Upper lobe of right lung (tissue), 1 donor: ENCODE results near the gene HMOX2. TPM values are rescaled to one million over a fixed set of nuclear protein-coding genes. Genes with fewer than 3 reads are reported as not detected.

Source experiments
- ATAC-seq: fragments of 200-7000 bp; cut with Tn5 transposase; one replicate; pipeline ENCODE4 v1.9.1; 2020; ENCODE audit warnings: mild to moderate bottlenecking, moderate library complexity
- DNase-seq: peaks from one replicate; pipeline ENCODE4 v3.0.0-alpha.2; 2020
- H3K27ac ChIP-seq: fragments of 200-600 bp; one replicate; pipeline ENCODE4 v1.8.0; 2022
- H3K27me3 ChIP-seq: fragments of 200-600 bp; one replicate; pipeline ENCODE4 v1.8.0; 2022; ENCODE audit warnings: mild to moderate bottlenecking
- H3K36me3 ChIP-seq: fragments of 200-600 bp; one replicate; pipeline ENCODE4 v1.8.0; 2022
- H3K4me1 ChIP-seq: fragments of 200-600 bp; one replicate; pipeline ENCODE4 v1.8.0; 2022
- H3K4me3 ChIP-seq: fragments of 200-600 bp; one replicate; pipeline ENCODE4 v1.8.0; 2022; ENCODE audit warnings: mild to moderate bottlenecking
- H3K9me3 ChIP-seq: fragments of 200-600 bp; one replicate; pipeline ENCODE4 v1.8.0; 2022
- intact Hi-C: fragments of 100-400 bp; cut with DNase I; formaldehyde crosslinking; loops from one replicate; pipeline ENCODE4 v1.11.0; 2022
- total RNA-seq: library from RNA; stranded (reverse); fragmentation: NEBNext Ultra II Directional; extraction: Animal tissue kit (Norgen Biotek cat#: 25700); gene quantifications from one replicate; pipeline ENCODE4 v1.2.1, GENCODE V29; 2021
- TF ChIP-seq, protein P1 (sequence below): fragments of 200-600 bp; IDR thresholded peaks from one replicate; pipeline ENCODE4 v1.8.0; 2022; ENCODE audit warnings: antibody characterized with exemption
- donor health status: DM: no; HTN: yes; CAD: no; lungs with severe emphysema.

Gene HMOX2
- total RNA-seq, 1 donor from 2014 or later: 53.0 TPM

DNA sequence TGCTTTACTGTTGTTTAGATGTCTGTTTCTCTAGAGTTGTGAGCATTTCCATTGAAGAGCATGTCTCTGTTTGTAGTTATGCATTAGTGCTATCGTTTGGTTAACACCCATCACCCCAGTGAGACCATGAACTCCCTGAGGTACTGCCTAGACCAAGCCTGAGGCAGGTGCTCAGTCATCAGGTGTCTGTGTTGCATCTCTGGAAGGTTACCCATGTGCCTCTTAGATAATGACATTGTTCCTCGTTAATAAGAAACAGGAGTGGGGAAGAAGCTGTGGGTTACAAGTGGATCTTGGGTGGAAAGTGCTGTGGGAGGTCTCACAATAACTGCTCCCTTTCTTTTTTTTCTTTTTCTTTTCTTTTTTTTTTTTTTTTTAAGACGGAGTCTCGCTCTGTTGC, 32.2 kb upstream of the HMOX2 start:
- Histone ChIP-seq H3K27me3 (no peaks in the 10 kb centered on the region), H3K36me3 (peaks cover 99% of the 10 kb centered on the region), H3K9me3 (no peaks in the 10 kb centered on the region), H3K4me3 (no peak overlapping the region), H3K27ac (no peak overlapping the region), H3K4me1 (no peaks in the 10 kb centered on the region)
- intact Hi-C loops: no loop called here
- TF ChIP-seq, protein P1, sequence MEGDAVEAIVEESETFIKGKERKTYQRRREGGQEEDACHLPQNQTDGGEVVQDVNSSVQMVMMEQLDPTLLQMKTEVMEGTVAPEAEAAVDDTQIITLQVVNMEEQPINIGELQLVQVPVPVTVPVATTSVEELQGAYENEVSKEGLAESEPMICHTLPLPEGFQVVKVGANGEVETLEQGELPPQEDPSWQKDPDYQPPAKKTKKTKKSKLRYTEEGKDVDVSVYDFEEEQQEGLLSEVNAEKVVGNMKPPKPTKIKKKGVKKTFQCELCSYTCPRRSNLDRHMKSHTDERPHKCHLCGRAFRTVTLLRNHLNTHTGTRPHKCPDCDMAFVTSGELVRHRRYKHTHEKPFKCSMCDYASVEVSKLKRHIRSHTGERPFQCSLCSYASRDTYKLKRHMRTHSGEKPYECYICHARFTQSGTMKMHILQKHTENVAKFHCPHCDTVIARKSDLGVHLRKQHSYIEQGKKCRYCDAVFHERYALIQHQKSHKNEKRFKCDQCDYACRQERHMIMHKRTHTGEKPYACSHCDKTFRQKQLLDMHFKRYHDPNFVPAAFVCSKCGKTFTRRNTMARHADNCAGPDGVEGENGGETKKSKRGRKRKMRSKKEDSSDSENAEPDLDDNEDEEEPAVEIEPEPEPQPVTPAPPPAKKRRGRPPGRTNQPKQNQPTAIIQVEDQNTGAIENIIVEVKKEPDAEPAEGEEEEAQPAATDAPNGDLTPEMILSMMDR: no peak
- DNase-seq (no peak), ATAC-seq (no peak)

DNA sequence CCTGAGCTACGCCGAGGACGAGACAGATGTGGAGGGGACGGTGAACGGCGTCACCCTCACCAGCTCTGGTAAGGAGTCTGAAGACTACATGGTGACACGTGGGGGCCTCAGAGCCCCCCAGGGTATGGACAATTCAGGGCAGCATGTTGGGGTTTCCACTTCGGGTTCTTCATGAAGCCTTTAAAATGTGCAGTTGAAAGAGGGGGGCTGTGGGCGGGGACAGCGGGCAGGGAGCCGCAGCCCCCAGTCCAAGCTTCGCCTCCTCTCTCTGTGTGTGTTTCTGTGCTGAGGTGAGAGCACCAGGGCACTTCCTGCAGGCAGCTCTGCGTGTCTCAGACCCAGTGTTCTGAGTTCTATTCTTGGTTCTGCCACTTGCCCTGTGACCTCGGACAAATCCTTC, 25.8 kb upstream of the HMOX2 start:
- no peaks in the 10 kb centered on the region for H3K9me3 ChIP-seq
- H3K36me3 ChIP-seq: peaks cover 95% of the 10 kb centered on the region
- ATAC-seq (no peak), DNase-seq (no peak)
- H3K27ac ChIP-seq: no peak overlapping the region
- TF ChIP-seq, protein P1: no peak
- intact Hi-C loops: no loop called here
- H3K27me3 ChIP-seq: no peaks in the 10 kb centered on the region
- H3K4me1 ChIP-seq: no peaks in the 10 kb centered on the region
- no peak overlapping the region for H3K4me3 ChIP-seq

DNA sequence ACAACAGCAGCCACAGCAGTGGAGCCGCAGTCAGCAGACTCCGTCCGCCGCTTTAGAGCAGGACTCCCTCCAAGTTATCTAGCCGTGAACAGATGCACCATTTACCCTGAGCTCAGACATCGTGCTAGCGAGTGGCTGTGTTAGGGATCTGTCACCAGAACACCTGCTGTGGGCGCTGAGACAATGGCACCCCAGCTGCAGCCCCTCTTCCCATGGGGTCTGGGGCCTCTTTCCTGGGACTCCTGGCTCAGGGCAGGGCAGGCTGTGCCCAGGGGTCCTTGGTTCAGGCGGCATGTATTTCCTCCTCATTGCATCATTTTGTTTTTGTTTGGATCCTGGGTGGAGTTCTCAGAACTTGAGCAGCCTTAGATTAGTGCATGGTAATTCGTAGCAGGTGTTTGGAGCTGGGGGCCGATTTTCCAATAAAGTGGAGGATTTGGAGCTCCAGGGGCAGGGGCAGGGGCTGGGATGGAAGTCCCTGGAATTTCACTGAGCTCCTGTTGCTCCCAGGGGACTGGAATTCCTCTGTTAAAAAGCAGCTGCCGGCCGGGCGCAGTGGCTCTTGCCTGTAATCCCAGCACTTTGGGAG, 25.2 kb upstream of the HMOX2 start:
- H3K27me3 ChIP-seq: no peaks in the 10 kb centered on the region
- no peak overlapping the region for H3K4me3 ChIP-seq
- no peaks in the 10 kb centered on the region for H3K9me3 ChIP-seq
- H3K27ac ChIP-seq: no peak overlapping the region
- intact Hi-C loops: no loop called here
- H3K36me3 ChIP-seq: peaks cover 95% of the 10 kb centered on the region
- H3K4me1 ChIP-seq: no peaks in the 10 kb centered on the region
- TF ChIP-seq, protein P1: no peak
- DNase-seq (no peak), ATAC-seq (no peak)

DNA sequence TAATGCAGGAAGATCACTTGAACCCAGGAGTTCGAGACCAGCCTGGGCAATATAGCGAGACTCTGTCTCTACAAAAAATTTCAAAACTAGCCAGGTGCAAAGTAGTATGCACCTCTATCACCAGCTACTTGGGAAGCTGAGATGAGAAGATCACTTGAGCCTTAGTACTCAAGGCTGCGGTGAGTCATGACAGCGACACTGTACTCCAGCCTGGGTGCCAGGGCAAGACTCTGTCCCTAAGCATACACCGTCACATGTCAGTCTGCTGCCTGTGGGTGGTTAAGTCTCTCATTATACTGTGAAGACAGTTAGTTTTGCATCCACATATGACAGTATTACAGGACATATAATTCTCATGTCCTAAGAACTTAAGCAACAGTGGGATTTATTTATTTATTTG, 23.5 kb upstream of the HMOX2 start:
- no peaks in the 10 kb centered on the region for H3K27me3 ChIP-seq
- intact Hi-C loops: no loop called here
- H3K27ac ChIP-seq: no peak overlapping the region
- ATAC-seq: peak; percentile 7
- H3K36me3 ChIP-seq: peaks cover 95% of the 10 kb centered on the region
- no peaks in the 10 kb centered on the region for H3K9me3 ChIP-seq
- H3K4me1 ChIP-seq: no peaks in the 10 kb centered on the region
- no peak for DNase-seq
- TF ChIP-seq, protein P1: no peak
- no peak overlapping the region for H3K4me3 ChIP-seq

DNA sequence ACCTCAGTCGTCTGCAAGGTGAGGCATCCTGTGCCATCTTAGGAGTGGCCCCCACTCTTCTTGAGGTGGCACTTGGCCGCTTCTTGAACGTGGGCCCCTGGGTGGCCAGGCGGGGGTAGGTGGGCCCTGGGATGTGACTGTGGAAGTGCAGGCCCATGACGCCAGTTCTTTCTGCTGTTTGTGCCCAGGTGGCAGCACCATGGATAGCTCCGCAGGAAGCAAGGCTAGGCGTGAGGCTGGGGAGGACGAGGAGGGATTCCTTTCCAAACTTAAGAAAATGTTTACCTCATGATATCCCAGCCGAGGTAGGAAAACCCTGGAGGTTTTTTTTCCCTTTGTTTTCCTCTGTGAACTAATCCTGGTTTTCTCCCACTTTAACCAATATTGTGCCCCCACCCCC, 21.6 kb upstream of the HMOX2 start:
- ATAC-seq (no peak), DNase-seq (no peak)
- TF ChIP-seq, protein P1: no peak
- Histone ChIP-seq H3K9me3 (no peaks in the 10 kb centered on the region), H3K27ac (no peak overlapping the region), H3K36me3 (peaks cover 77% of the 10 kb centered on the region), H3K4me3 (no peak overlapping the region), H3K27me3 (no peaks in the 10 kb centered on the region), H3K4me1 (peaks cover 9% of the 10 kb centered on the region)
- intact Hi-C loops: no loop called here

DNA sequence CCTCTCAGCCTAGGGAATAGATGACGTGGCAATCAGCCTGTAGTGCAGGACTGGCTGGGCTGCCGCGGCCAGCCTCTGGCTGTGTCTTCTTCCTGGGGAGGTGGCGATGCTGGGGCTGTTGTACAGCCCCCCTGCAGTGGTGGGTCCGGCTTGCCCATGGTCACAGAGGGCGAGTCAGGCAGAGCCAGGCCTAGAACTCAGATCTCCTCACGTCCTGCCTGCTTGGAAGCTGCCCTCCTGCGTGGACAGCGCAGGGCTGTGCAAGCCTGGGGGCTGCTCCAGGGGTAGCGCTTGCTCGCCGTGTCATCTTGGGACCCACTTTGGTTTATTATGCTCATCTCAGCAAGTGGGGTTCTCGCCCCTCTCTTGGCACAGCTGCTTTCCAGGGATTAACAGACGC, 21.1 kb upstream of the HMOX2 start:
- intact Hi-C loops: no loop called here
- ATAC-seq (no peak), DNase-seq (no peak)
- TF ChIP-seq, protein P1: no peak
- peaks cover 9% of the 10 kb centered on the region for H3K4me1 ChIP-seq
- H3K36me3 ChIP-seq: peaks cover 73% of the 10 kb centered on the region
- no peaks in the 10 kb centered on the region for H3K27me3 ChIP-seq
- H3K27ac ChIP-seq: no peak overlapping the region
- H3K4me3 ChIP-seq: no peak overlapping the region
- H3K9me3 ChIP-seq: no peaks in the 10 kb centered on the region
